ENCODE results near the gene HTR3B.
A peak's percentile ranks its signal among the peaks of the same experiment; 100 is the strongest.
"Not testable (repeated sequence)": the region's sequence is repeated elsewhere in the genome, so short reads cannot be mapped to it uniquely, and the experiment has no call there.

HTR3B gene

GRCh38 chr11:113904379-113905101 lies at the start of gene HTR3B:
HTR3B (plus strand) TSS chr11:113904796; CDS start chr11:113904934, 138 bp downstream.
- FAIRE-seq = no peak
- DNase-seq (ENCODE audit: insufficient read length, low spot score) = no peak

GRCh38 chr11:113855803-113856202 lies 48.8 kb upstream of the HTR3B start:
- DNase-seq (ENCODE audit: insufficient read length, low spot score) (no peak), FAIRE-seq (no peak)

GRCh38 chr11:113856966-113857759 lies 47.4 kb upstream of the HTR3B start:
- no peak for DNase-seq (ENCODE audit: insufficient read length, low spot score)
- FAIRE-seq = no peak

- DNase-seq (ENCODE audit: insufficient read length, low spot score) (no peak), FAIRE-seq (no peak)
Observed at GRCh38 chr11:113859665-113860064, 44.9 kb upstream of the HTR3B start.

GRCh38 chr11:113862435-113862834 lies 42.2 kb upstream of the HTR3B start:
- peak; percentile 26 for FAIRE-seq
- DNase-seq (ENCODE audit: insufficient read length, low spot score) = no peak

GRCh38 chr11:113864410-113864809 lies 40.2 kb upstream of the HTR3B start:
- DNase-seq (ENCODE audit: insufficient read length, low spot score) (no peak), FAIRE-seq (peak; percentile 9)

- DNase-seq (ENCODE audit: insufficient read length, low spot score) = no peak
- no peak for FAIRE-seq
Observed at GRCh38 chr11:113865873-113866272, 38.7 kb upstream of the HTR3B start.

- FAIRE-seq = no peak
- DNase-seq (ENCODE audit: insufficient read length, low spot score) = no peak
Observed at GRCh38 chr11:113867843-113868503, 36.6 kb upstream of the HTR3B start.

GRCh38 chr11:113871336-113871735 lies 33.3 kb upstream of the HTR3B start:
- DNase-seq (ENCODE audit: insufficient read length, low spot score) (no peak), FAIRE-seq (no peak)

- FAIRE-seq = no peak
- no peak for DNase-seq (ENCODE audit: insufficient read length, low spot score)
Observed at GRCh38 chr11:113873236-113873626, 31.4 kb upstream of the HTR3B start.

- DNase-seq (ENCODE audit: insufficient read length, low spot score) = no peak
- FAIRE-seq = no peak
Observed at GRCh38 chr11:113874096-113874495, 30.5 kb upstream of the HTR3B start.

- no peak for DNase-seq (ENCODE audit: insufficient read length, low spot score)
- FAIRE-seq = no peak
Observed at GRCh38 chr11:113874581-113875233, 29.9 kb upstream of the HTR3B start.

GRCh38 chr11:113875234-113876073 lies 29.1 kb upstream of the HTR3B start, which contains the start of gene USP28:
USP28 (minus strand) TSS chr11:113875572; CDS start chr11:113875501, 71 bp downstream.
- peak; percentile 96 for FAIRE-seq
- peak; percentile 97 for DNase-seq (ENCODE audit: insufficient read length, low spot score)

GRCh38 chr11:113876074-113876797 lies 28.4 kb upstream of the HTR3B start:
- DNase-seq (ENCODE audit: insufficient read length, low spot score) = no peak
- no peak for FAIRE-seq

- no peak for DNase-seq (ENCODE audit: insufficient read length, low spot score)
- FAIRE-seq = no peak
Observed at GRCh38 chr11:113876798-113877669, 27.6 kb upstream of the HTR3B start.

- DNase-seq (ENCODE audit: insufficient read length, low spot score) = no peak
- no peak for FAIRE-seq
Observed at GRCh38 chr11:113877670-113878055, 26.9 kb upstream of the HTR3B start.

- FAIRE-seq; DNase-seq (ENCODE audit: insufficient read length, low spot score): not testable (repeated sequence)
Observed at GRCh38 chr11:113879446-113879845, 25.1 kb upstream of the HTR3B start.

GRCh38 chr11:113880971-113881370 lies 23.6 kb upstream of the HTR3B start:
- FAIRE-seq = no peak
- no peak for DNase-seq (ENCODE audit: insufficient read length, low spot score)
